Breast epithelium (tissue), 3 donors: ENCODE data around the gene EOGT.

Experiments
- CTCF ChIP-seq, 3 donors: fragments of 450-650 bp; IDR thresholded peaks; one replicate each; pipeline ENCODE4 v1.5.1; 2016 to 2017; ENCODE audit warnings: antibody characterized with exemption in 3 of 3, mild to moderate bottlenecking in 3 of 3, moderate library complexity in 3 of 3
- POLR2A ChIP-seq: fragments of 450-650 bp; IDR thresholded peaks from one replicate; pipeline ENCODE4 v1.6.1; 2016; ENCODE audit warnings: antibody characterized with exemption, mild to moderate bottlenecking, moderate library complexity

- TF ChIP-seq CTCF (IDR thresholded peaks at IDR 0.05) (no peak), POLR2A (no peak)
Observed at GRCh38 chr3:69058180-69058946, 44.9 kb upstream of the EOGT start.
